Cardiac muscle cell (in vitro differentiated cells and primary cell): ENCODE results near the gene CPED1. TPM values are rescaled to one million over a fixed set of nuclear protein-coding genes. Genes with fewer than 3 reads are reported as not detected.

ENCODE experiments used
- DNase-seq, 2 donors: peaks; one replicate each; pipeline versions ENCODE4 v3.0.0 to v3.0.0-alpha.2; 2010 to 2017; ENCODE audit warnings: low read depth in 1 of 2, low spot score in 1 of 2
- H3K27ac ChIP-seq: fragments of 200-600 bp; sonication (generic); 2 replicates; pipeline ENCODE4 v1.5.1; 2016
- H3K27me3 ChIP-seq: fragments of 200-600 bp; sonication (generic); 2 replicates; pipeline ENCODE4 v1.6.0; 2016; ENCODE audit warnings: control low read depth
- H3K36me3 ChIP-seq: fragments of 200-600 bp; sonication (generic); 2 replicates; pipeline ENCODE4 v1.5.1; 2016; ENCODE audit warnings: control low read depth
- H3K4me1 ChIP-seq: fragments of 200-600 bp; sonication (generic); 2 replicates; pipeline ENCODE4 v1.8.1; 2017; ENCODE audit warnings: low read depth, mild to moderate bottlenecking, mixed run types
- H3K4me3 ChIP-seq: fragments of 200-600 bp; sonication (generic); 2 replicates; pipeline ENCODE4 v1.5.1; 2016; ENCODE audit warnings: mild to moderate bottlenecking
- H3K9me3 ChIP-seq: fragments of 200-600 bp; sonication (generic); 2 replicates; pipeline ENCODE4 v1.5.1; 2017; ENCODE audit warnings: low read depth, mild to moderate bottlenecking, control low read depth
- CTCF ChIP-seq: IDR thresholded peaks from 2 replicates; pipeline ENCODE4 v1.5.1; 2012; ENCODE audit warnings: low read depth, mild to moderate bottlenecking, low read length
- polyA plus RNA-seq: library from polyadenylated mRNA; unstranded; fragments of >200 nt; fragmentation: Nextera tagmentation; extraction: Ambion mirVana; gene quantifications from 2 replicates; pipeline ENCODE4 v1.2.1, GENCODE V29; 2016
- total RNA-seq: library from RNA; depleted of rRNA; stranded (reverse); fragments of >200 nt; gene quantifications from 2 replicates; pipeline ENCODE4 v1.2.3, GENCODE V29; 2016

CPED1 gene
- total and polyA plus RNA-seq, 2 experiments from 2014 or later: 0.67 to 3.2 TPM

- Histone ChIP-seq H3K4me1 (no peaks in the 10 kb centered on the region), H3K4me3 (no peak overlapping the region), H3K27ac (no peak overlapping the region), H3K9me3 (no peaks in the 10 kb centered on the region), H3K36me3 (no peaks in the 10 kb centered on the region), H3K27me3 (no peaks in the 10 kb centered on the region)
- no peak for DNase-seq
- TF ChIP-seq CTCF: no peak
Measured at GRCh38 chr7:121157885-121158590, 169.5 kb downstream of the CPED1 start.

- no peak for DNase-seq
- Histone ChIP-seq H3K36me3 (no peaks in the 10 kb centered on the region), H3K27me3 (no peaks in the 10 kb centered on the region), H3K4me3 (no peak overlapping the region), H3K9me3 (no peaks in the 10 kb centered on the region), H3K4me1 (no peaks in the 10 kb centered on the region), H3K27ac (no peak overlapping the region)
- TF ChIP-seq CTCF: no peak
Measured at GRCh38 chr7:121158665-121159064, 170.2 kb downstream of the CPED1 start.

GRCh38 chr7:121159553-121159952 lies 171.0 kb downstream of the CPED1 start:
- no peak for DNase-seq

GRCh38 chr7:121160150-121161008 lies 171.9 kb downstream of the CPED1 start:
- TF ChIP-seq CTCF: no peak
- H3K27me3 ChIP-seq: no peaks in the 10 kb centered on the region
- no peaks in the 10 kb centered on the region for H3K36me3 ChIP-seq
- H3K27ac ChIP-seq: no peak overlapping the region
- no peak overlapping the region for H3K4me3 ChIP-seq
- no peaks in the 10 kb centered on the region for H3K4me1 ChIP-seq
- DNase-seq: no peak
- H3K9me3 ChIP-seq: no peaks in the 10 kb centered on the region

More at GRCh38 chr7:121159553-121159952, 171.0 kb downstream of the CPED1 start:
- Histone ChIP-seq H3K4me1 (no peaks in the 10 kb centered on the region), H3K9me3 (no peaks in the 10 kb centered on the region), H3K27ac (no peak overlapping the region), H3K36me3 (no peaks in the 10 kb centered on the region), H3K4me3 (no peak overlapping the region), H3K27me3 (no peaks in the 10 kb centered on the region)
- TF ChIP-seq CTCF: no peak

GRCh38 chr7:121163699-121164098 lies 175.2 kb downstream of the CPED1 start:
- Histone ChIP-seq H3K36me3 (no peaks in the 10 kb centered on the region), H3K9me3 (no peaks in the 10 kb centered on the region), H3K4me3 (no peak overlapping the region), H3K4me1 (no peaks in the 10 kb centered on the region), H3K27me3 (no peaks in the 10 kb centered on the region), H3K27ac (no peak overlapping the region)
- DNase-seq: no peak
- no peak for TF ChIP-seq CTCF
